Measurements from ENCODE around the gene BRF1.

- TF ChIP-seq REST (IDR thresholded peaks at IDR 0.05; ENCODE audit: low read depth) (no peak), TAF1 (IDR thresholded peaks at IDR 0.05; ENCODE audit: low read depth) (no peak), CREB1 (IDR thresholded peaks at IDR 0.05; ENCODE audit: low read depth) (no peak), EP300 (IDR thresholded peaks at IDR 0.05; ENCODE audit: borderline replicate concordance) (no peak), MAX (IDR thresholded peaks at IDR 0.05) (no peak), FOXM1 (IDR thresholded peaks at IDR 0.05; ENCODE audit: borderline replicate concordance, low read depth) (no peak), RAD21 (IDR thresholded peaks at IDR 0.05; ENCODE audit: low read depth) (no peak), NFIC (IDR thresholded peaks at IDR 0.05) (no peak), YY1 (IDR thresholded peaks at IDR 0.05; ENCODE audit: low read depth) (no peak), USF1 (IDR thresholded peaks at IDR 0.05) (no peak), CEBPB (IDR thresholded peaks at IDR 0.05) (no peak), EGR1 (IDR thresholded peaks at IDR 0.05) (no peak), ZBTB7A (IDR thresholded peaks at IDR 0.05; ENCODE audit: low read depth) (no peak)
Measured at GRCh38 chr14:105260959-105261358, 39.8 kb downstream of the BRF1 start.

All from Ishikawa (cell line).